ENCODE data around the gene SIAH1.
A peak's percentile ranks its signal among the peaks of the same experiment; 100 is the strongest.
"Not testable (repeated sequence)": the region's sequence is repeated elsewhere in the genome, so short reads cannot be mapped to it uniquely, and the experiment has no call there.

SIAH1 gene

GRCh38 chr16:48392407-48392806 is 7.2 kb upstream of the SIAH1 start:
- DNase-seq: no peak

- DNase-seq: no peak
These were observed 1.5 kb upstream of the SIAH1 start for GRCh38 chr16:48386559-48387312.

- peak in 1 of 2 experiments; percentile 63 for DNase-seq
These were observed 527 bp downstream of the SIAH1 start for GRCh38 chr16:48384520-48385252.

GRCh38 chr16:48383877-48384519 is 1.2 kb downstream of the SIAH1 start:
- DNase-seq: peak in 1 of 2 experiments; percentile 8

- no peak for DNase-seq
These were observed 2.0 kb downstream of the SIAH1 start for GRCh38 chr16:48383009-48383876.

GRCh38 chr16:48382131-48382530 is 3.1 kb downstream of the SIAH1 start:
- DNase-seq: no peak

- DNase-seq: no peak
These were observed 4.0 kb downstream of the SIAH1 start for GRCh38 chr16:48381201-48381600.

GRCh38 chr16:48378836-48379235 is 6.4 kb downstream of the SIAH1 start:
- no peak for DNase-seq

GRCh38 chr16:48378276-48378675 is 6.9 kb downstream of the SIAH1 start:
- no peak for DNase-seq

- DNase-seq: not testable (repeated sequence)
These were observed 7.9 kb downstream of the SIAH1 start for GRCh38 chr16:48377301-48377700.

- no peak for DNase-seq
These were observed 11.0 kb downstream of the SIAH1 start for GRCh38 chr16:48374255-48374654.

- DNase-seq: no peak
These were observed 11.8 kb downstream of the SIAH1 start for GRCh38 chr16:48373258-48374029.

- DNase-seq: no peak
These were observed 12.5 kb downstream of the SIAH1 start for GRCh38 chr16:48372744-48373143.

GRCh38 chr16:48371393-48371780 is 13.8 kb downstream of the SIAH1 start:
- no peak for DNase-seq

GRCh38 chr16:48370668-48371392 is 14.4 kb downstream of the SIAH1 start:
- DNase-seq: not testable (repeated sequence)

- DNase-seq: no peak
These were observed 15.0 kb downstream of the SIAH1 start for GRCh38 chr16:48370229-48370628.

- DNase-seq: no peak
These were observed 15.4 kb downstream of the SIAH1 start for GRCh38 chr16:48369765-48370164.

GRCh38 chr16:48367441-48368049 is 17.7 kb downstream of the SIAH1 start:
- no peak for DNase-seq

- DNase-seq: peak in 1 of 2 experiments; percentile 25
These were observed 18.8 kb downstream of the SIAH1 start for GRCh38 chr16:48366165-48367093.

Measured in NCI-H2081 (cell line).